OCI-LY1 (cell line): ENCODE data around the gene ICE1.

Experiments used
- CTCF ChIP-seq: fragments of 200-600 bp; sonication (generic), shearing (Covaris generic); IDR thresholded peaks from 2 replicates; pipeline ENCODE4 v1.5.1; 2017; ENCODE audit warnings: mild to moderate bottlenecking, antibody characterized with exemption, low read length, moderate library complexity, mixed read lengths
- EZH2 ChIP-seq: fragments of 200-600 bp; sonication (generic), shearing (Covaris generic); IDR thresholded peaks from 2 replicates; pipeline ENCODE4 v1.8.0; 2017; ENCODE audit warnings: borderline replicate concordance, mixed run types, mild to moderate bottlenecking, antibody characterized with exemption, low read length, moderate library complexity, mixed read lengths

GRCh38 chr5:5437227-5438172 is 15.0 kb downstream of the ICE1 start:
- no peak for TF ChIP-seq CTCF
- TF ChIP-seq EZH2 = no peak
